A673 (cell line): ENCODE results near the gene UBE2J1.

Experiments
- EZH2 ChIP-seq: fragments of 200-600 bp; sonication (generic); IDR thresholded peaks from 2 replicates; pipeline ENCODE4 v1.6.1; 2017; ENCODE audit warnings: borderline replicate concordance, low read depth, mild to moderate bottlenecking, mixed read lengths, antibody characterized with exemption, low read length; ENCODE audit not compliant: poor library complexity, severe bottlenecking
- TF ChIP-seq, protein P1 (sequence below): fragments of 300-800, 200-600 bp; sonication (generic); conservative IDR thresholded peaks from 2 replicates; pipeline ENCODE4 v1.5.1; 2017; ENCODE audit warnings: low read depth, mild to moderate bottlenecking, antibody characterized with exemption, low read length, moderate library complexity, mixed read lengths

DNA sequence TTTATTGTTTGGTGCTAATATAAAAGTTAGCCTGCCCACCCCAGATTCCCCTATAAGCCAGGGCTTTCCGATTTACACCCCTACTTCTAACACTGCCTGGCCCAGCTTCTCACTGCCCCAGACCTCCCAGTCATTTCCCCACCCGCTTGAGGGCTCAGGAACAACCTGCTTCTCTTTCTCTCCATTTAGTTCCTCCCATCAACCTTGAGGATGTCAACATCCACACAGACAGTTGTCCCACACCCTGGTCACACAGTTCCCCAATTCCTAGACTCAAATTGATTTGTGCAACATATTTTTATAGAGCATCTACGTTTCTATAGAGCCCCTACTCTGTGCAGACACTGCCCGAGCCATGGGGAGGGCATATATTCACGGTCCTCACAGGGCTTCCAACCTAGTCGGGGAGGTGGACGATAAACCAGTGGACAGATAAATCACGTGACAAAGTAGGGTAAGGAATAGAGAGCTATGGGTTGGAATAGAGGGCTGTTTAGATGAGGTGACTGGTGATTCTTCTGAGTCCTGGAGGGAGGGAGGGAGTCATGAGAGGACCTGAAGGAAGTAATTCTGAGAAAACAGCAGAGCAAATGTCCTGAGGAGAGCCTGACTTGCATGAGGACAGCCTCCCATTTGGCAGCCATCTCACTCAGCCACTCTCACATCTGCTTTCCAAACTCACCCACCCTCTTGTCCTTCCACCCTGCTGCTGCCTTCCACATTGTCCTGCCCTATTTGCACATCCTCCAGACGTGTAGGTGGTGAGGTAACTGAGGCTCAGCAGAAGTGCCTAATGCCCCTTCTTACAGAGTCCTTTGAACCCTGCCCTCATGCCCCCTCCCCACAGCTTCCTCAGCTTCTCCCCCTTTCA, 43.8 kb downstream of the UBE2J1 start:
- TF ChIP-seq, protein P1, sequence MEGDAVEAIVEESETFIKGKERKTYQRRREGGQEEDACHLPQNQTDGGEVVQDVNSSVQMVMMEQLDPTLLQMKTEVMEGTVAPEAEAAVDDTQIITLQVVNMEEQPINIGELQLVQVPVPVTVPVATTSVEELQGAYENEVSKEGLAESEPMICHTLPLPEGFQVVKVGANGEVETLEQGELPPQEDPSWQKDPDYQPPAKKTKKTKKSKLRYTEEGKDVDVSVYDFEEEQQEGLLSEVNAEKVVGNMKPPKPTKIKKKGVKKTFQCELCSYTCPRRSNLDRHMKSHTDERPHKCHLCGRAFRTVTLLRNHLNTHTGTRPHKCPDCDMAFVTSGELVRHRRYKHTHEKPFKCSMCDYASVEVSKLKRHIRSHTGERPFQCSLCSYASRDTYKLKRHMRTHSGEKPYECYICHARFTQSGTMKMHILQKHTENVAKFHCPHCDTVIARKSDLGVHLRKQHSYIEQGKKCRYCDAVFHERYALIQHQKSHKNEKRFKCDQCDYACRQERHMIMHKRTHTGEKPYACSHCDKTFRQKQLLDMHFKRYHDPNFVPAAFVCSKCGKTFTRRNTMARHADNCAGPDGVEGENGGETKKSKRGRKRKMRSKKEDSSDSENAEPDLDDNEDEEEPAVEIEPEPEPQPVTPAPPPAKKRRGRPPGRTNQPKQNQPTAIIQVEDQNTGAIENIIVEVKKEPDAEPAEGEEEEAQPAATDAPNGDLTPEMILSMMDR = no peak
- TF ChIP-seq EZH2 = no peak
